SK-N-SH treated with all-trans-retinoic acid at 6 μM for 48 hours (cell line): ENCODE data around the gene FOXRED2.

ENCODE experiments used
- ATAC-seq: fragments of 200-7000 bp; cut with Tn5 transposase; 3 replicates; pipeline ENCODE4 v1.9.1; 2020; ENCODE audit warnings: mild to moderate bottlenecking, moderate library complexity
- ARNTL ChIP-seq: fragments of 450-650 bp; formaldehyde crosslinking; IDR thresholded peaks from 2 replicates; pipeline ENCODE4 v1.5.0; 2020; ENCODE audit warnings: low read depth, mild to moderate bottlenecking, moderate library complexity, borderline replicate concordance
- BACH2 ChIP-seq: fragments of 250-450 bp; sonication (Bioruptor Pico); IDR thresholded peaks from 2 replicates; pipeline ENCODE4 v1.9.0; 2021; ENCODE audit warnings: mild to moderate bottlenecking, borderline replicate concordance
- CREB5 ChIP-seq: fragments of 250-450 bp; sonication (Bioruptor Pico); IDR thresholded peaks from 2 replicates; pipeline ENCODE4 v1.5.1; 2020; ENCODE audit warnings: low read depth, mild to moderate bottlenecking, moderate library complexity
- CSDC2 ChIP-seq: fragments of 250-450 bp; sonication (Bioruptor Pico); IDR thresholded peaks from 2 replicates; pipeline ENCODE4 v1.5.0; 2020; ENCODE audit warnings: mild to moderate bottlenecking, moderate library complexity
- CSRNP3 ChIP-seq: fragments of 250-450 bp; sonication (Bioruptor Pico); IDR thresholded peaks from 2 replicates; pipeline ENCODE4 v1.5.1; 2021; ENCODE audit warnings: mild to moderate bottlenecking, moderate library complexity
- ESRRG ChIP-seq: fragments of 250-450 bp; sonication (Bioruptor Pico); IDR thresholded peaks from 2 replicates; pipeline ENCODE4 v1.6.1; 2021; ENCODE audit warnings: mild to moderate bottlenecking
- GLIS3 ChIP-seq: fragments of 250-450 bp; sonication (Bioruptor Pico); IDR thresholded peaks from 2 replicates; pipeline ENCODE4 v1.5.0; 2020; ENCODE audit warnings: mild to moderate bottlenecking, moderate library complexity
- ISL1 ChIP-seq: fragments of 250-450 bp; sonication (Bioruptor Pico); IDR thresholded peaks from 2 replicates; pipeline ENCODE4 v2.1.2; 2022; ENCODE audit warnings: mild to moderate bottlenecking, moderate library complexity
- OSR1 ChIP-seq: fragments of 250-450 bp; sonication (Bioruptor Pico); IDR thresholded peaks from 2 replicates; pipeline ENCODE4 v1.8.0; 2022; ENCODE audit warnings: moderate library complexity, mild to moderate bottlenecking, inconsistent platforms
- PATZ1 ChIP-seq: fragments of 250-450 bp; sonication (Bioruptor Pico); IDR thresholded peaks from 2 replicates; pipeline ENCODE4 v1.8.0; 2020; ENCODE audit warnings: mild to moderate bottlenecking, moderate library complexity, borderline replicate concordance
- POU6F1 ChIP-seq: fragments of 250-450 bp; sonication (Bioruptor Pico); IDR thresholded peaks from 2 replicates; pipeline ENCODE4 v1.8.0; 2021; ENCODE audit warnings: low read depth, mild to moderate bottlenecking, moderate library complexity, borderline replicate concordance
- PPARA ChIP-seq: fragments of 250-450 bp; sonication (Bioruptor Pico); IDR thresholded peaks from 2 replicates; pipeline ENCODE4 v1.5.0; 2020; ENCODE audit warnings: mild to moderate bottlenecking, borderline replicate concordance
- RARB ChIP-seq: fragments of 250-450 bp; sonication (Bioruptor Pico); IDR thresholded peaks from 2 replicates; pipeline ENCODE4 v1.8.0; 2021; ENCODE audit warnings: mild to moderate bottlenecking, moderate library complexity
- SNAI2 ChIP-seq: fragments of 250-450 bp; sonication (Bioruptor Pico); IDR thresholded peaks from 2 replicates; pipeline ENCODE4 v1.5.0; 2020; ENCODE audit warnings: mild to moderate bottlenecking, moderate library complexity
- TCF4 ChIP-seq: fragments of 250-450 bp; sonication (Bioruptor Pico); IDR thresholded peaks from 2 replicates; pipeline ENCODE4 v1.8.0; 2021; ENCODE audit warnings: mild to moderate bottlenecking, moderate library complexity, borderline replicate concordance
- TOX ChIP-seq: fragments of 250-450 bp; sonication (Bioruptor Pico); IDR thresholded peaks from 2 replicates; pipeline ENCODE4 v1.8.0; 2021; ENCODE audit warnings: mild to moderate bottlenecking, moderate library complexity, borderline replicate concordance
- TSHZ2 ChIP-seq: fragments of 250-450 bp; sonication (Bioruptor Pico); IDR thresholded peaks from 2 replicates; pipeline ENCODE4 v1.5.0; 2020; ENCODE audit warnings: mild to moderate bottlenecking, moderate library complexity
- ZC3H10 ChIP-seq: fragments of 250-450 bp; sonication (Bioruptor Pico); IDR thresholded peaks from 2 replicates; pipeline ENCODE4 v1.5.1; 2021; ENCODE audit warnings: mild to moderate bottlenecking, moderate library complexity
- ZFP3 ChIP-seq: fragments of 250-450 bp; sonication (Bioruptor Pico); IDR thresholded peaks from 2 replicates; pipeline ENCODE4 v1.5.0; 2020; ENCODE audit warnings: mild to moderate bottlenecking, moderate library complexity
- ZFP30 ChIP-seq: fragments of 450-650 bp; formaldehyde crosslinking; IDR thresholded peaks from 2 replicates; pipeline ENCODE4 v1.5.0; 2022; ENCODE audit warnings: mild to moderate bottlenecking, moderate library complexity
- ZNF565 ChIP-seq: fragments of 450-650 bp; formaldehyde crosslinking; conservative IDR thresholded peaks from 2 replicates; pipeline ENCODE4 v1.5.0; 2020; ENCODE audit warnings: low read depth, mild to moderate bottlenecking, moderate library complexity
- ZNF70 ChIP-seq: fragments of 450-650 bp; formaldehyde crosslinking; IDR thresholded peaks from 2 replicates; pipeline ENCODE4 v1.5.0; 2020; ENCODE audit warnings: mild to moderate bottlenecking, moderate library complexity
- ZNF8 ChIP-seq: fragments of 450-650 bp; formaldehyde crosslinking; IDR thresholded peaks from 2 replicates; pipeline ENCODE4 v1.5.0; 2020; ENCODE audit warnings: mild to moderate bottlenecking, moderate library complexity

FOXRED2 gene

DNA sequence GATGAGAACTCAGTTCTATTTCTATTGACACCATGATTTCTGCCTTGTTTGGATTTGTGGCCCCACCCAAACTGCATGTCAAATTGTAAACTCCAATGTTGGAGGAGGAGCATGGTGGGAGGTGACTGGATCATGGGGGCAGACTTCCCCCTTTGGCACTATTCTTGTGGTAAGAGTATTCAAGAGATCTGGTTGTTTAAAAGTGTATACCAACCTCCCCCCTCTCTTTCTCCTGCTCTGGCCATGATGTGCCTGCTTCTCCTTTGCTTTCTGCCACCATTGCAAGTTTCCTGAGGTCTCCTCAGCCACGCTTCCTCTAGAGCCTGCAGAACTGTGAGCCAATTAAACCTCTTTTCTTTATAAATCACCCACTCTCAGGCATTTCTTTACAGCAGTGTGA lies 7.9 kb upstream of the FOXRED2 start:
- TF ChIP-seq SNAI2 (CRISPR knock-in tag): no peak
- no peak for TF ChIP-seq TOX (CRISPR knock-in tag)
- no peak for TF ChIP-seq PPARA (CRISPR knock-in tag)
- TF ChIP-seq BACH2 (CRISPR knock-in tag): no peak
- TF ChIP-seq ZFP3: no peak
- no peak for TF ChIP-seq ZNF8 (CRISPR knock-in tag)
- TF ChIP-seq CSDC2 (CRISPR knock-in tag): no peak
- no peak for TF ChIP-seq TSHZ2 (CRISPR knock-in tag)
- TF ChIP-seq ZNF565 (CRISPR knock-in tag): no peak
- no peak for TF ChIP-seq RARB (CRISPR knock-in tag)
- no peak for TF ChIP-seq PATZ1 (CRISPR knock-in tag)
- TF ChIP-seq ESRRG (CRISPR knock-in tag): no peak
- TF ChIP-seq ZC3H10 (CRISPR knock-in tag): no peak
- no peak for TF ChIP-seq OSR1 (CRISPR knock-in tag)
- TF ChIP-seq ZFP30: no peak
- no peak for TF ChIP-seq CREB5 (CRISPR knock-in tag)
- no peak for TF ChIP-seq TCF4 (CRISPR knock-in tag)
- no peak for TF ChIP-seq ZNF70
- TF ChIP-seq ISL1 (CRISPR knock-in tag): no peak
- no peak for TF ChIP-seq CSRNP3 (CRISPR knock-in tag)
- ATAC-seq: no peak

DNA sequence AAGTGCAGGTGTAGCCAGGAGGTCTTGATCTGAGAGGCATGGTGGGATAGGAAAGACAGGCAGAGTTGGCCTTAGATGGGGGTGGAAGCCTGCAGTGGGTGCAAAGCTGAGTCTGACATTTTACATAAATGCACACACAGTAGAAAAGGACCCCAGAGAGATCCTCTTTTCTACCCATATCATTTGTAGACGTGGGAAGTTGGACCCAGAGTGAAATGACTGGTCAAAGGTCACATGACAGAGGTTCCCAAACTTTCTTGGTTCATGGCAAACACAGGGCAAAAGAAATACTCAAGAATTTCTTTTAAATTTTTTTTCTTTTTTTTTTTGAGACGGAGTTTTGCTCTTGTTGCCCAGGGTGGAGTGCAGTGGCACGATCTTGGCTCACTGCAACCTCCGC lies 6.2 kb upstream of the FOXRED2 start:
- no peak for TF ChIP-seq ISL1 (CRISPR knock-in tag)
- TF ChIP-seq ZNF8 (CRISPR knock-in tag): no peak
- no peak for TF ChIP-seq PPARA (CRISPR knock-in tag)
- no peak for TF ChIP-seq TSHZ2 (CRISPR knock-in tag)
- TF ChIP-seq OSR1 (CRISPR knock-in tag): no peak
- no peak for TF ChIP-seq ARNTL (CRISPR knock-in tag)
- no peak for TF ChIP-seq CSDC2 (CRISPR knock-in tag)

GRCh38 chr22:36512333-36512732 lies 5.5 kb upstream of the FOXRED2 start:
- ATAC-seq: no peak
- no peak for TF ChIP-seq ISL1 (CRISPR knock-in tag)
- TF ChIP-seq CSDC2 (CRISPR knock-in tag): no peak
- no peak for TF ChIP-seq RARB (CRISPR knock-in tag)
- TF ChIP-seq CSRNP3 (CRISPR knock-in tag): no peak
- TF ChIP-seq POU6F1 (CRISPR knock-in tag): no peak
- no peak for TF ChIP-seq PPARA (CRISPR knock-in tag)
- TF ChIP-seq GLIS3: no peak
- TF ChIP-seq ZC3H10 (CRISPR knock-in tag): no peak
- TF ChIP-seq PATZ1 (CRISPR knock-in tag): no peak
- no peak for TF ChIP-seq SNAI2 (CRISPR knock-in tag)

More for the DNA sequence above, 6.2 kb upstream of the FOXRED2 start:
- no peak for ATAC-seq
